HG03025 (cell line): ENCODE measurements around the gene TRAPPC14.
"Not testable (repeated sequence)": the region's sequence is repeated elsewhere in the genome, so short reads cannot be mapped to it uniquely, and the experiment has no call there.

Experiments used
- ATAC-seq: cut with Tn5 transposase; IDR thresholded peaks from one replicate; pipeline ENCODE4 v1.9.1; 2021; ENCODE audit warnings: mild to moderate bottlenecking, moderate library complexity; ENCODE audit not compliant: unreplicated experiment, low FRiP score

Gene TRAPPC14

GRCh38 chr7:100155553-100156317 lies 2.8 kb downstream of the TRAPPC14 start:
- no peak for ATAC-seq

GRCh38 chr7:100154651-100155491 lies 3.7 kb downstream of the TRAPPC14 start:
- ATAC-seq: no peak

- ATAC-seq: no peak
Measured at GRCh38 chr7:100153708-100154535, 4.6 kb downstream of the TRAPPC14 start.

GRCh38 chr7:100152937-100153666 lies 5.4 kb downstream of the TRAPPC14 start:
- ATAC-seq: no peak

- ATAC-seq: no peak
Measured at GRCh38 chr7:100152404-100152803, 6.1 kb downstream of the TRAPPC14 start.

GRCh38 chr7:100148559-100149328 lies 9.8 kb downstream of the TRAPPC14 start, which contains the start of gene LAMTOR4:
TSS of gene LAMTOR4 (plus strand) at chr7:100148918. CDS start at chr7:100148973, 55 bp downstream.
- ATAC-seq: peak; percentile 92

GRCh38 chr7:100148225-100148558 lies 10.3 kb downstream of the TRAPPC14 start:
- ATAC-seq: no peak

- no peak for ATAC-seq
Measured at GRCh38 chr7:100147278-100147677, 11.2 kb downstream of the TRAPPC14 start.

GRCh38 chr7:100146350-100146749 lies 12.2 kb downstream of the TRAPPC14 start:
- not testable (repeated sequence) for ATAC-seq

GRCh38 chr7:100142461-100142860 lies 16.1 kb downstream of the TRAPPC14 start:
- ATAC-seq: no peak

GRCh38 chr7:100141555-100141949 lies 17.0 kb downstream of the TRAPPC14 start:
- ATAC-seq: no peak

GRCh38 chr7:100137851-100138760 lies 20.4 kb downstream of the TRAPPC14 start:
- no peak for ATAC-seq

- ATAC-seq: no peak
Measured at GRCh38 chr7:100132697-100133151, 25.8 kb downstream of the TRAPPC14 start.

- no peak for ATAC-seq
Measured at GRCh38 chr7:100132126-100132525, 26.4 kb downstream of the TRAPPC14 start.

GRCh38 chr7:100130608-100131453 lies 27.7 kb downstream of the TRAPPC14 start:
- no peak for ATAC-seq

GRCh38 chr7:100130220-100130607 lies 28.3 kb downstream of the TRAPPC14 start:
- ATAC-seq: not testable (repeated sequence)

GRCh38 chr7:100128637-100128963 lies 29.9 kb downstream of the TRAPPC14 start:
- ATAC-seq: no peak
